ENCODE data around the gene PPAN.

GRCh38 chr19:10110972-10111317 lies 4.8 kb downstream of the PPAN start:
- TF ChIP-seq, protein P1, sequence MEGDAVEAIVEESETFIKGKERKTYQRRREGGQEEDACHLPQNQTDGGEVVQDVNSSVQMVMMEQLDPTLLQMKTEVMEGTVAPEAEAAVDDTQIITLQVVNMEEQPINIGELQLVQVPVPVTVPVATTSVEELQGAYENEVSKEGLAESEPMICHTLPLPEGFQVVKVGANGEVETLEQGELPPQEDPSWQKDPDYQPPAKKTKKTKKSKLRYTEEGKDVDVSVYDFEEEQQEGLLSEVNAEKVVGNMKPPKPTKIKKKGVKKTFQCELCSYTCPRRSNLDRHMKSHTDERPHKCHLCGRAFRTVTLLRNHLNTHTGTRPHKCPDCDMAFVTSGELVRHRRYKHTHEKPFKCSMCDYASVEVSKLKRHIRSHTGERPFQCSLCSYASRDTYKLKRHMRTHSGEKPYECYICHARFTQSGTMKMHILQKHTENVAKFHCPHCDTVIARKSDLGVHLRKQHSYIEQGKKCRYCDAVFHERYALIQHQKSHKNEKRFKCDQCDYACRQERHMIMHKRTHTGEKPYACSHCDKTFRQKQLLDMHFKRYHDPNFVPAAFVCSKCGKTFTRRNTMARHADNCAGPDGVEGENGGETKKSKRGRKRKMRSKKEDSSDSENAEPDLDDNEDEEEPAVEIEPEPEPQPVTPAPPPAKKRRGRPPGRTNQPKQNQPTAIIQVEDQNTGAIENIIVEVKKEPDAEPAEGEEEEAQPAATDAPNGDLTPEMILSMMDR (conservative IDR thresholded peaks at IDR 0.05; ENCODE audit: low read depth, low read length): no peak
- TF ChIP-seq EZH2 (IDR thresholded peaks at IDR 0.05; ENCODE audit: low read length, unreplicated experiment): no peak
